ENCODE data around the gene SLC46A2.
A peak's percentile ranks its signal among the peaks of the same experiment; 100 is the strongest.

The SLC46A2 gene

GRCh38 chr9:112885324-112885723, 5.4 kb downstream of the SLC46A2 start:
- DNase-seq: no peak

- no peak for DNase-seq
Observed at GRCh38 chr9:112884721-112885120, 6.0 kb downstream of the SLC46A2 start.

- DNase-seq: no peak
Observed at GRCh38 chr9:112884101-112884500, 6.6 kb downstream of the SLC46A2 start.

GRCh38 chr9:112881331-112881730, 9.3 kb downstream of the SLC46A2 start:
- DNase-seq: no peak

GRCh38 chr9:112880650-112881049, 10.0 kb downstream of the SLC46A2 start:
- no peak for DNase-seq

GRCh38 chr9:112878752-112879151, 11.9 kb downstream of the SLC46A2 start:
- no peak for DNase-seq

- DNase-seq: no peak
Observed at GRCh38 chr9:112873773-112874405, 16.8 kb downstream of the SLC46A2 start.

GRCh38 chr9:112872019-112872418, 18.7 kb downstream of the SLC46A2 start:
- no peak for DNase-seq

- DNase-seq: no peak
Observed at GRCh38 chr9:112870556-112870955, 20.1 kb downstream of the SLC46A2 start.

- DNase-seq: peak; percentile 21
Observed at GRCh38 chr9:112869917-112870316, 20.8 kb downstream of the SLC46A2 start.

GRCh38 chr9:112869041-112869529, 21.6 kb downstream of the SLC46A2 start:
- DNase-seq: no peak

GRCh38 chr9:112868461-112868860, 22.2 kb downstream of the SLC46A2 start:
- DNase-seq: no peak

GRCh38 chr9:112867275-112867991, 23.2 kb downstream of the SLC46A2 start:
- no peak for DNase-seq

- no peak for DNase-seq
Observed at GRCh38 chr9:112866662-112867274, 23.9 kb downstream of the SLC46A2 start.

GRCh38 chr9:112864982-112865381, 25.7 kb downstream of the SLC46A2 start:
- no peak for DNase-seq

GRCh38 chr9:112864403-112864802, 26.3 kb downstream of the SLC46A2 start:
- no peak for DNase-seq

- DNase-seq: no peak
Observed at GRCh38 chr9:112863746-112864145, 26.9 kb downstream of the SLC46A2 start.

- DNase-seq: no peak
Observed at GRCh38 chr9:112863214-112863613, 27.5 kb downstream of the SLC46A2 start.

- DNase-seq: no peak
Observed at GRCh38 chr9:112861638-112862555, 28.8 kb downstream of the SLC46A2 start.

- DNase-seq: no peak
Observed at GRCh38 chr9:112861155-112861554, 29.5 kb downstream of the SLC46A2 start.

- DNase-seq: no peak
Observed at GRCh38 chr9:112860451-112860850, 30.2 kb downstream of the SLC46A2 start.

- DNase-seq: no peak
Observed at GRCh38 chr9:112858625-112859147, 32.0 kb downstream of the SLC46A2 start.

- DNase-seq: no peak
Observed at GRCh38 chr9:112858005-112858404, 32.7 kb downstream of the SLC46A2 start.

Measured in DMS53 (cell line).